IMR-90 (cell line): ENCODE results near the gene MPPED2. TPM values are rescaled to one million over a fixed set of nuclear protein-coding genes. Genes with fewer than 3 reads are reported as not detected.

Source experiments
- ATAC-seq: fragments of 200-7000 bp; cut with Tn5 transposase; 2 replicates; pipeline ENCODE4 v1.9.1; 2020; ENCODE audit warnings: low read depth, mild to moderate bottlenecking, moderate library complexity
- BruUV-seq: library from RNA; stranded (reverse); fragments of 400-500 nt; replicated peaks from 2 replicates; lab custom pipeline; 2021; lab: Mats Ljungman, UMichigan
- CTCF ChIA-PET: fragments of 300-600 bp; formaldehyde crosslinking; extraction: SDS; loops from one replicate; lab custom pipeline; 2021; ENCODE audit warnings: antibody characterized with exemption; lab: Yijun Ruan, JAX
- POLR2A ChIA-PET: fragments of 300-600 bp; sonication (Branson Sonifier 250); formaldehyde crosslinking; loops from one replicate; lab custom pipeline; 2022; ENCODE audit warnings: antibody characterized with exemption; ENCODE audit not compliant: unreplicated experiment; lab: Charles Lee
- DNase-seq: peaks from one replicate; pipeline ENCODE4 v3.0.0; 2013
- H2AFZ ChIP-seq: replicated peaks from 2 replicates; pipeline ENCODE3; 2013; ENCODE audit warnings: low read length, mild to moderate bottlenecking; ENCODE audit not compliant: poor library complexity
- H2AK5ac ChIP-seq: 2 replicates; pipeline ENCODE4 v1.6.1; 2013; ENCODE audit warnings: low read depth, low read length, inconsistent platforms
- H2AK9ac ChIP-seq: replicated peaks from 2 replicates; pipeline ENCODE3; 2013; ENCODE audit warnings: mild to moderate bottlenecking, low read depth, low read length, moderate library complexity; ENCODE audit not compliant: poor library complexity
- H2BK120ac ChIP-seq: 2 replicates; pipeline ENCODE4 v1.6.1; 2013; ENCODE audit warnings: low read depth, low read length, inconsistent platforms
- H2BK15ac ChIP-seq: 3 replicates; pipeline ENCODE4 v1.6.1; 2013; ENCODE audit warnings: low read depth, low read length, inconsistent platforms
- H2BK20ac ChIP-seq: 2 replicates; pipeline ENCODE4 v1.6.1; 2013; ENCODE audit warnings: low read depth, mild to moderate bottlenecking, inconsistent platforms, low read length, moderate library complexity
- H2BK5ac ChIP-seq: 2 replicates; pipeline ENCODE4 v1.6.1; 2013; ENCODE audit warnings: mild to moderate bottlenecking, low read depth, low read length, inconsistent platforms; ENCODE audit not compliant: poor library complexity, severe bottlenecking
- H3K14ac ChIP-seq: replicated peaks from 2 replicates; pipeline ENCODE4 v1.6.1; 2013; ENCODE audit warnings: low read depth, low read length, inconsistent platforms
- H3K18ac ChIP-seq: 2 replicates; pipeline ENCODE4 v1.6.1; 2013; ENCODE audit warnings: low read depth, low read length, control low read depth
- H3K23ac ChIP-seq: 2 replicates; pipeline ENCODE4 v1.6.1; 2013; ENCODE audit warnings: low read depth, low read length, inconsistent platforms
- H3K27ac ChIP-seq: 2 replicates; pipeline ENCODE4 v1.5.1; 2013; ENCODE audit warnings: mild to moderate bottlenecking, control low read depth, low read length; ENCODE audit not compliant: insufficient read depth
- H3K27me3 ChIP-seq: 2 replicates; pipeline ENCODE4 v1.6.1; 2013; ENCODE audit warnings: low read length; ENCODE audit not compliant: control insufficient read depth, insufficient read depth
- H3K36me3 ChIP-seq: 2 replicates; pipeline ENCODE4 v1.6.1; 2013; ENCODE audit warnings: low read length, mixed read lengths; ENCODE audit not compliant: control insufficient read depth, insufficient read depth
- H3K4ac ChIP-seq: 2 replicates; pipeline ENCODE4 v1.6.1; 2013; ENCODE audit warnings: low read depth, low read length, inconsistent platforms
- H3K4me1 ChIP-seq: 2 replicates; pipeline ENCODE4 v1.6.1; 2013; ENCODE audit warnings: low read length, mixed read lengths; ENCODE audit not compliant: control insufficient read depth, insufficient read depth
- H3K4me2 ChIP-seq: 2 replicates; pipeline ENCODE4 v1.6.1; 2013; ENCODE audit warnings: low read depth, mild to moderate bottlenecking, control low read depth, low read length, moderate library complexity
- H3K4me3 ChIP-seq: 2 replicates; pipeline ENCODE4 v1.5.1; 2013; ENCODE audit warnings: low read depth, mild to moderate bottlenecking, control low read depth, low read length, moderate library complexity; ENCODE audit not compliant: insufficient read depth
- H3K56ac ChIP-seq: 2 replicates; pipeline ENCODE4 v1.6.1; 2013; ENCODE audit warnings: low read length, inconsistent platforms; ENCODE audit not compliant: insufficient read depth; ENCODE audit errors: extremely low read depth
- H3K79me1 ChIP-seq, 2 experiments: 2 replicates each; pipeline ENCODE4 v1.6.1; 2013; ENCODE audit warnings: low read length in 2 of 2, inconsistent platforms in 1 of 2, low read depth in 1 of 2
- H3K9ac ChIP-seq: 2 replicates; pipeline ENCODE4 v1.6.1; 2013; ENCODE audit warnings: low read depth, low read length, control low read depth
- H3K9me1 ChIP-seq: 2 replicates; pipeline ENCODE4 v1.6.1; 2013; ENCODE audit warnings: low read length, inconsistent platforms; ENCODE audit not compliant: insufficient read depth
- H3K9me3 ChIP-seq: 2 replicates; pipeline ENCODE4 v1.6.1; 2013; ENCODE audit warnings: low read length; ENCODE audit not compliant: control insufficient read depth, insufficient read depth
- H4K20me1 ChIP-seq: 2 replicates; pipeline ENCODE4 v1.6.1; 2013; ENCODE audit warnings: low read length, inconsistent platforms; ENCODE audit not compliant: insufficient read depth
- H4K5ac ChIP-seq: 2 replicates; pipeline ENCODE4 v1.6.1; 2013; ENCODE audit warnings: mild to moderate bottlenecking, low read depth, low read length, control low read depth
- H4K8ac ChIP-seq, 2 experiments: 2 replicates each; pipeline ENCODE4 v1.6.1; 2013; ENCODE audit warnings: low read depth in 2 of 2, low read length in 2 of 2, control low read depth in 1 of 2, inconsistent platforms in 1 of 2
- H4K91ac ChIP-seq: 2 replicates; pipeline ENCODE4 v1.6.1; 2013; ENCODE audit warnings: low read depth, low read length, inconsistent platforms; ENCODE audit not compliant: insufficient read depth
- CEBPB ChIP-seq: IDR thresholded peaks from 2 replicates; pipeline ENCODE4 v1.6.1; 2012; ENCODE audit warnings: low read depth, low read length, improper control_type of control experiment
- WGBS, 2 experiments: methylation state at CpG; one replicate each; pipeline versions ENCODE4 v1.1.5 to v1.1.7; 2013; ENCODE audit warnings: missing lambda C conversion rate in 2 of 2; ENCODE audit not compliant: insufficient read length in 1 of 2; ENCODE audit errors: extremely low coverage in 2 of 2; 5-methylcytosine and 5-hydroxymethylcytosine counted together
- dilution Hi-C: fragments of 300-500 bp; cut with HindIII; formaldehyde crosslinking; loops from one replicate; pipeline ENCODE4 v1.14.3; 2018; ENCODE audit warnings: low sequenced_read_pairs; ENCODE audit not compliant: unreplicated experiment
- in situ Hi-C: fragments of 300-500 bp; cut with MboI; formaldehyde crosslinking; loops from 3 replicates; pipeline ENCODE4 v1.14.3; 2019; ENCODE audit warnings: low sequenced_read_pairs, inconsistent platforms, mixed read lengths
- intact Hi-C: fragments of 100-400 bp; cut with micrococcal nuclease; formaldehyde crosslinking; loops from 2 replicates; pipeline ENCODE4 v1.10.0; 2022
- polyA plus RNA-seq, 3 experiments: library from polyadenylated mRNA; depleted of rRNA; stranded (reverse); fragments of >200 nt; gene quantifications; 2 replicates each; pipeline ENCODE4 v1.2.3, GENCODE V29; 2012; ENCODE audit warnings: low replicate concordance in 1 of 3
- total RNA-seq: library from RNA; depleted of rRNA; stranded (reverse); fragments of >200 nt; gene quantifications from 2 replicates; pipeline ENCODE4 v1.2.3, GENCODE V29; 2012

MPPED2 gene
- total and polyA plus RNA-seq, 2 of the 4 experiments (the other 2 are of a cell fraction) = 0.10 TPM; not detected in 1

DNA sequence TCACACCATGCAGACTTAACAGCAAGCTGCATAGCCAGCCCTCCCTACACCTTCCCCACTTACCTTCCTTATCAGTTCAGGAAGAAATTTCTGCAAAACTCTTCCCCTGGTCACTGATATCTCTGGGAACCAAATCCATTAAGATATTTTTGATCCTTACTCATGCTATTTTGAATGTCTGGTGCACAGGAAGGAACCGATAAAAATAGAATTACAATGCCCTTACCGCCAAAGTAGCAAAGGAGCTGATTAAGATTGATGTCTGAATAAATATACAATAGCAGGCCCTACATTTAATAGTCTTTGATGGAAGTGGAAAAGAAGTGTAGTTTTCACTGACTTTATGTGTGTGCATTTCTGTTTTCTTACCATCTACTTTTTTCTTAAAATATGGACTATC lies 117.3 kb downstream of the MPPED2 start:
- H2BK15ac ChIP-seq = no peak overlapping the region
- H2BK5ac ChIP-seq = no peak overlapping the region
- intact Hi-C loops = no loop called here
- TF ChIP-seq CEBPB = no peak
- H2AK5ac ChIP-seq = no peak overlapping the region
- no peak overlapping the region for H4K8ac ChIP-seq
- no peak overlapping the region for H2AFZ ChIP-seq
- no peak overlapping the region for H3K27ac ChIP-seq
- H3K27me3 ChIP-seq = no peaks in the 10 kb centered on the region
- DNase-seq = no peak
- H4K91ac ChIP-seq = no peak overlapping the region
- H3K14ac ChIP-seq = no peak overlapping the region
- H3K4me1 ChIP-seq = no peaks in the 10 kb centered on the region
- H3K4me2 ChIP-seq = no peak overlapping the region
- H2AK9ac ChIP-seq = no peak overlapping the region
- H3K36me3 ChIP-seq = no peaks in the 10 kb centered on the region
- no peak overlapping the region for H2BK120ac ChIP-seq
- in situ Hi-C loops = no loop called here
- H3K9me1 ChIP-seq = no peaks in the 10 kb centered on the region
- H3K23ac ChIP-seq = no peak overlapping the region
- dilution Hi-C loops = no loop called here
- ChIA-PET POLR2A (no interaction called here), CTCF (no interaction called here)
- no peak overlapping the region for H4K5ac ChIP-seq
- H4K20me1 ChIP-seq = no peaks in the 10 kb centered on the region
- no peak overlapping the region for H3K4me3 ChIP-seq
- BruUV-seq = no TSS peak
- H3K9me3 ChIP-seq = no peaks in the 10 kb centered on the region
- WGBS, 2 experiments = no CpG with 5 or more reads among the region's 2 CpGs
- H3K18ac ChIP-seq = no peak overlapping the region
- ATAC-seq = no peak
- no peak overlapping the region for H3K4ac ChIP-seq
- H3K9ac ChIP-seq = no peak overlapping the region
- H3K56ac ChIP-seq = no peak overlapping the region
- no peaks in the 10 kb centered on the region for H3K79me1 ChIP-seq
- no peak overlapping the region for H2BK20ac ChIP-seq
